GM12892 (cell line): ENCODE results near the gene MRPL34.

Source experiments
- POLR2A ChIP-seq: IDR thresholded peaks from 2 replicates; pipeline ENCODE4 v1.6.1; 2011; ENCODE audit warnings: low read depth, low read length, control low read depth
- POLR2AphosphoS5 ChIP-seq: IDR thresholded peaks from 2 replicates; pipeline ENCODE4 v1.6.1; 2011; ENCODE audit warnings: low read depth, low read length, control low read depth

GRCh38 chr19:17320435-17320834, 14.8 kb downstream of the MRPL34 start:
- no peak for TF ChIP-seq POLR2A
- TF ChIP-seq POLR2AphosphoS5, result no peak
